Measurements from ENCODE around the gene NR4A2.

DNA sequence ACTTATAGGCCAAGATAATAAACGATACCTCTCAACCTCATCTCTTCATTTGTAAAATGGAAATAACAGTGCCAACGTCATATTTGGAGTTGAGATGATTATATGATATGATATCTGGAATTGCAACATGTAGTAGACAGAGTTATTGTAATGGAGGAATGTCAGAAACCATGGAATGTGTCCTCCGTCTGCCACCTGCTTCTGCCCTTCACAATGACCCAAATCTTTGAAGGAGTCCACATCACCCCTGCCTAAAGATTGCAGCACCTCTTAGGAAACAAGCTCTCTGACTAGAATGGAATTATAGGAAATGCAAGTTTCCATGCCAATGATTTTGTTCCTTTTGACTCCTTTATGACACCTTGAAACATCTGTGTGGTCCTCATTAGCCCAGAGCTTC lies 14.9 kb downstream of the NR4A2 start:
- TF ChIP-seq NRF1 (IDR thresholded peaks at IDR 0.05; ENCODE audit: low read depth, low read length), result no peak
- TF ChIP-seq TAF1 (IDR thresholded peaks at IDR 0.05; ENCODE audit: borderline replicate concordance, low read depth, low read length), result no peak
- TF ChIP-seq, protein P1, sequence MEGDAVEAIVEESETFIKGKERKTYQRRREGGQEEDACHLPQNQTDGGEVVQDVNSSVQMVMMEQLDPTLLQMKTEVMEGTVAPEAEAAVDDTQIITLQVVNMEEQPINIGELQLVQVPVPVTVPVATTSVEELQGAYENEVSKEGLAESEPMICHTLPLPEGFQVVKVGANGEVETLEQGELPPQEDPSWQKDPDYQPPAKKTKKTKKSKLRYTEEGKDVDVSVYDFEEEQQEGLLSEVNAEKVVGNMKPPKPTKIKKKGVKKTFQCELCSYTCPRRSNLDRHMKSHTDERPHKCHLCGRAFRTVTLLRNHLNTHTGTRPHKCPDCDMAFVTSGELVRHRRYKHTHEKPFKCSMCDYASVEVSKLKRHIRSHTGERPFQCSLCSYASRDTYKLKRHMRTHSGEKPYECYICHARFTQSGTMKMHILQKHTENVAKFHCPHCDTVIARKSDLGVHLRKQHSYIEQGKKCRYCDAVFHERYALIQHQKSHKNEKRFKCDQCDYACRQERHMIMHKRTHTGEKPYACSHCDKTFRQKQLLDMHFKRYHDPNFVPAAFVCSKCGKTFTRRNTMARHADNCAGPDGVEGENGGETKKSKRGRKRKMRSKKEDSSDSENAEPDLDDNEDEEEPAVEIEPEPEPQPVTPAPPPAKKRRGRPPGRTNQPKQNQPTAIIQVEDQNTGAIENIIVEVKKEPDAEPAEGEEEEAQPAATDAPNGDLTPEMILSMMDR (IDR thresholded peaks at IDR 0.05), result no peak
- TF ChIP-seq JUND (IDR thresholded peaks at IDR 0.05), result no peak
- TF ChIP-seq, protein P2, sequence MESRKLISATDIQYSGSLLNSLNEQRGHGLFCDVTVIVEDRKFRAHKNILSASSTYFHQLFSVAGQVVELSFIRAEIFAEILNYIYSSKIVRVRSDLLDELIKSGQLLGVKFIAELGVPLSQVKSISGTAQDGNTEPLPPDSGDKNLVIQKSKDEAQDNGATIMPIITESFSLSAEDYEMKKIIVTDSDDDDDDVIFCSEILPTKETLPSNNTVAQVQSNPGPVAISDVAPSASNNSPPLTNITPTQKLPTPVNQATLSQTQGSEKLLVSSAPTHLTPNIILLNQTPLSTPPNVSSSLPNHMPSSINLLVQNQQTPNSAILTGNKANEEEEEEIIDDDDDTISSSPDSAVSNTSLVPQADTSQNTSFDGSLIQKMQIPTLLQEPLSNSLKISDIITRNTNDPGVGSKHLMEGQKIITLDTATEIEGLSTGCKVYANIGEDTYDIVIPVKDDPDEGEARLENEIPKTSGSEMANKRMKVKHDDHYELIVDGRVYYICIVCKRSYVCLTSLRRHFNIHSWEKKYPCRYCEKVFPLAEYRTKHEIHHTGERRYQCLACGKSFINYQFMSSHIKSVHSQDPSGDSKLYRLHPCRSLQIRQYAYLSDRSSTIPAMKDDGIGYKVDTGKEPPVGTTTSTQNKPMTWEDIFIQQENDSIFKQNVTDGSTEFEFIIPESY (IDR thresholded peaks at IDR 0.05; ENCODE audit: borderline replicate concordance, low read depth), result no peak
- TF ChIP-seq EP300 (IDR thresholded peaks at IDR 0.05; ENCODE audit: borderline replicate concordance in 1 of 2, low read depth in 1 of 2, low read length in 1 of 2), result no peak
